Activated T-helper 1 cell treated with anti-CD3 and anti-CD28 coated beads, Interleukin-12 subunit alpha, Interleukin-12 subunit beta, Interleukin-2, Interleukin-4 antibody, amounts not matched to agents 30 ng/mL and 10 ng/mL and 1 ng/mL, durations not matched to agents 14 hours and 24 hours and 36 hours (primary cell): Measurements from ENCODE around the gene TRDMT1. TPM values are rescaled to one million over a fixed set of nuclear protein-coding genes. Genes with fewer than 3 reads are reported as not detected.
"Not testable (repeated sequence)": the region's sequence is repeated elsewhere in the genome, so short reads cannot be mapped to it uniquely, and the experiment has no call there.

Experiments
- DNase-seq: peaks from one replicate; pipeline ENCODE4 v3.0.0; 2021; ENCODE audit warnings: low spot score
- H3K27ac Mint-ChIP-seq: one replicate; pipeline ENCODE4 v1.8.0; 2021; ENCODE audit warnings: mild to moderate bottlenecking, mixed read lengths
- H3K27me3 Mint-ChIP-seq: one replicate; pipeline ENCODE4 v1.8.0; 2022; ENCODE audit warnings: mild to moderate bottlenecking, moderate library complexity, mixed read lengths; ENCODE audit not compliant: insufficient read depth
- H3K36me3 Mint-ChIP-seq: one replicate; pipeline ENCODE4 v1.8.0; 2021; ENCODE audit warnings: low read depth, mixed read lengths
- H3K4me1 Mint-ChIP-seq: one replicate; pipeline ENCODE4 v1.8.0; 2021; ENCODE audit warnings: low read depth, mixed read lengths
- H3K4me3 Mint-ChIP-seq: one replicate; pipeline ENCODE4 v1.8.0; 2021; ENCODE audit warnings: mild to moderate bottlenecking, moderate library complexity, mixed read lengths
- H3K9me3 Mint-ChIP-seq: one replicate; pipeline ENCODE4 v1.8.0; 2021; ENCODE audit warnings: mixed read lengths
- intact Hi-C: fragments of 100-400 bp; cut with micrococcal nuclease; formaldehyde crosslinking; loops from one replicate; pipeline ENCODE4 v1.15.1; 2024
- total RNA-seq: library from RNA; stranded (reverse); gene quantifications from 2 replicates; pipeline ENCODE4 v1.2.3, GENCODE V29; 2022

TRDMT1 gene
- total RNA-seq, 1 donor from 2014 or later, result 3.3 TPM

DNA sequence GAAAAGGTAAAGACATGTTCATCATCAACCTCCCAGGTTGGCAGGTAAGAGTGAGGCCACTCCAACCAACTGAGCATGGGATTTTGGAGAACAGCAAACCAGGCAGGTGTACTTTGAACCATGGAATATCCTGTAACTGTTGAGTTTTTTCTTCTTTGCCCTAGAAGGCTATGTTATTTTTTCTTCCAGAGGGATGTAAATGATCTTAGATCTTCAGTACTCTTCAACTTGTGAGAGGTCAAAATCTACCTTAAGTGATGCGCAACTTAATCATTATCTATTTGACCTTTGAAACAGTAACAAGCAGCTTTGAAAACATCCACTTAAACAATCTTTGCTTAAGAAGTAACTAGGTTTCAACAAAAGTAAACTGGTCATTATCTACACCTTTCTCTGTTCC lies 71.7 kb downstream of the TRDMT1 start, which contains the start of gene CUBN:
CUBN (minus strand) TSS at position 71 of the 400 bp plus-strand sequence; CDS start at position 25, 46 bp downstream.
- Mint-ChIP-seq H3K36me3 (peaks cover 2% of the 10 kb centered on the region), H3K4me3 (no peak within 1 kb of the TSS), H3K9me3 (no peaks in the 10 kb centered on the region), H3K27me3 (peaks cover 12% of the 10 kb centered on the region), H3K27ac (no peak within 1 kb of the TSS), H3K4me1 (no peaks in the 10 kb centered on the region)
- intact Hi-C loops, result no loop called here
- no peak for DNase-seq

DNA sequence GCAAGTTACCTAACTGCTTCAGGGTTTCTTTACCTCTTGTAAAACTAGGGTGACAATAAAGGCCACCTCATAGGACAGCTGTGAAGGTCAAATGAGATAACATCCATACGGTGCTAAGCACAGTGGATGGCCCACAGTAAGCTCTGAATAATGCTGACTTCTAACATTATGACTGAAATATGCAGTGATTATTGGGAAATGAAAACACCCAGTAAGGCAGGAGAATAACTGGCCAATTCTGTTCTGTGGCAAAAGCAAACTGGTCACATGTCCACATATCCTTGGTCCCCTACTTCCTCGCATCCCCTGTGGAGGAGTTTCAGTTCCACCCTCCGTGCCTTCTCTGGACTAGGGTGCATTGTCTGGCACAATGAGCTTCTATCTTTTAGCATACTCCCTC lies 73.2 kb downstream of the TRDMT1 start:
- Mint-ChIP-seq H3K4me3 (no peak overlapping the region), H3K9me3 (no peaks in the 10 kb centered on the region), H3K36me3 (peaks cover 2% of the 10 kb centered on the region), H3K27me3 (peaks cover 10% of the 10 kb centered on the region), H3K4me1 (no peaks in the 10 kb centered on the region), H3K27ac (no peak overlapping the region)
- intact Hi-C loops, result no loop called here
- no peak for DNase-seq

DNA sequence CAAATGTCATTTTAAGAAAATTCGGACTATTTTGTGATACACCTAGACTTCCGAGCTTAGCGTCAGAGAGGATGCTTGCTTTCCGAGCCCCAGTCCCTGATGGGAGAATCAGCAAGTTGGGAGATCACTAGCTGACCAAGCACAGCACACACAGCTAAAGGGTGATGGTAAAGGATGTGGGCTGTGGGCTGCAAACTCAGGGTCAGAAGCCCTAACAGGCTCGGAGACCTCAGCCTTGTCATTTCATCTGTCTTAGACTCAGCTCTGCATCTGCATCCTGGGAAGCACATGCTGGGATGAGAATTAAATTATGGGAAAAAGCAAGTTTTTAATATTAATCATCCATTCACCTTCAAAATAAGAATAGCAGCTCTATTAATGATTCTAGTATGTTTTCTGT lies 75.1 kb downstream of the TRDMT1 start:
- intact Hi-C loops, result no loop called here
- Mint-ChIP-seq H3K4me1 (no peaks in the 10 kb centered on the region), H3K9me3 (no peaks in the 10 kb centered on the region), H3K4me3 (no peak overlapping the region), H3K27me3 (peaks cover 6% of the 10 kb centered on the region), H3K27ac (no peak overlapping the region), H3K36me3 (no peaks in the 10 kb centered on the region)
- DNase-seq, result no peak

DNA sequence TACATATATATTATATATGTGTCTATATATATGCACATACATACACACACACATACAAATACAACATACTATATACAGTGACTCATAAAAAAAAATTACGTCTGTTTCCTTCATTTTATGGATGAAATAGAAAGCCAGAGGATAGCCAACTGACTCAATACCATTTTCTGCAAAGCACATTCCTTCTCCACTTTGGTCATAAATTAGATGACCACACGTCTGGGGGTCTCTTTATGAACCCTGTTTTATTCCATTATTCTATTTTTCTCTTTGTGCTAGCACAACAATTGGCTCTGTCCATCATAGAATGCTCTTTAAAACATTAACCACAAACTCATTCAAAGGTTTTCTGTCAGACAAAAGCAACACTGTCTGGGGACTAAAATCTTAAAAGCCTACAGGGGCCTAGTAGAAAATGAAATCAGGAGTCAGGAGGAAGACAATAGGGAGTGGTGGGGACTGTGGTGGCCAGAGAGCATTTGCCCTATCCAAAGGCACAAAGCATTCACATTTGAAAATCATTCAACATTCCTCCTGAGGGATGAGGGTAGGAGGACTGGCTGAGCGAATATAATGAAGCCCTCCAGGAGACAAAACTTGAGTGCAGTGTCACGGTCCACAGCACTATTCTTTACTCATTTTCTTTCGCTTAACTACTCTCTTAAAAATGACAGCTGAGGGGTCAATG lies 76.1 kb downstream of the TRDMT1 start:
- intact Hi-C loops, result no loop called here
- Mint-ChIP-seq H3K9me3 (no peaks in the 10 kb centered on the region), H3K36me3 (no peaks in the 10 kb centered on the region), H3K4me3 (no peak overlapping the region), H3K4me1 (no peaks in the 10 kb centered on the region), H3K27me3 (peaks cover 9% of the 10 kb centered on the region), H3K27ac (no peak overlapping the region)
- no peak for DNase-seq

DNA sequence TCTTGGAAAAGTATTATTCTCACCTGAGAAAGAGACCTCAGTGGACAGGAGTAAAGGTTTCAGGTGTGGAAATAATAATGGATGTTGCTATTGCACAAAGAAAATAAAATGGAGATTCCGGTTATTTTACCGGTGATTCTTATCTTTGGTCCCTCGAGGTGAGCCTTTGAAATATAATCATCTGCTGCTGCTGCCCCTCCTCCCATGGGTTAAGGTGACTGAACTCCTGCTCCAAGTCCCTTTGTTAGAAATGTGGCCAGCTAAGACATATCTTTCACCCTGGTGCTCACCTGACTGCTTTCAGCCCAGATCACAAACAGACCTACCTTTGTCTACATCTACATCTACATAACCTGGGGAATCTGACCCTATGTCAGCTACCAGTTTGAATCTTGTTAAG lies 77.5 kb downstream of the TRDMT1 start:
- Mint-ChIP-seq H3K27me3 (peaks cover 7% of the 10 kb centered on the region), H3K4me3 (no peak overlapping the region), H3K36me3 (no peaks in the 10 kb centered on the region), H3K4me1 (no peaks in the 10 kb centered on the region), H3K9me3 (no peaks in the 10 kb centered on the region), H3K27ac (no peak overlapping the region)
- intact Hi-C loops, result no loop called here
- no peak for DNase-seq

DNA sequence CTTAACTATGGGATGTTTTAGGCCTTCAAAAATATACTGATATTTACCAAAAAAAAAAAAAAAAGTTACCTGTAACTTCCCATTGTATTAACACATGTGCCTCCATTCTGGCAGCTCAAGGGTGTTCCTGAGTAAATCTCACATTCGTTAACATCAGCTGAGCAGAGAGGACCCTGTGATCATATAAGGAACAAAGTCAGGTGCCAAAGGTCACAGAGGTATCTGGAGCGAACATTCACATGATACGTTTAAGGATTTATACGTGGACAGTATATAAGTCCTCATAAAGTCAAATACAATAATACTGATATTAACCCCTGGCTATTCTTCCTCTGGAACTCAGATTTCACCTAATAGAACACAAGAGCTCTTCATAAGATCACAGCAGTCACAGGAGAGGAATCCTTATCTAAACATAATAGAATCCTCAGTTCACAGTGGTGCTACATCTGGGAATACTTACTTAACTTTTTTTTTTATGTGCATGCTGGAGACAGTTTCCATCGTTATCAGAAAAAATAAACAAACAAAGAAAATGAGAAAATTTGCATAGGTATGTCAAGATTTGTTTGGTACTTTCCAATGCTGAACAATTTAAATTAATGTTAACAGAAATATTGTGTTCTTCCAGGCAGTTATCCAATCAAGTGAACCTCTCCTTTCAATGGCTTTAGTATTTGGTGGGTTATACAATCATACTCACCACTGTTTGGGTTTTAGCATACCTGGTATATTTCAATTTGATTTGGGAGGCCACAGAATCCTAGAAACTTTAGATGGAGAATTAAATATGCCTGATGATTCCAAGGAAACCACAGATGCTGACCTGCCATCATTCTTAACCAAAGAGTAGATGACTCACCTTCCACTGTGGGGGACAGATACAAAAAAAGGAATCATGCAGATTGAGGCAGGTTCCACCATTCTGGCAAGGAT lies 78.5 kb downstream of the TRDMT1 start:
- intact Hi-C loops, result no loop called here
- Mint-ChIP-seq H3K9me3 (no peaks in the 10 kb centered on the region), H3K27me3 (peaks cover 7% of the 10 kb centered on the region), H3K27ac (no peak overlapping the region), H3K36me3 (no peaks in the 10 kb centered on the region), H3K4me1 (no peaks in the 10 kb centered on the region), H3K4me3 (no peak overlapping the region)
- no peak for DNase-seq

DNA sequence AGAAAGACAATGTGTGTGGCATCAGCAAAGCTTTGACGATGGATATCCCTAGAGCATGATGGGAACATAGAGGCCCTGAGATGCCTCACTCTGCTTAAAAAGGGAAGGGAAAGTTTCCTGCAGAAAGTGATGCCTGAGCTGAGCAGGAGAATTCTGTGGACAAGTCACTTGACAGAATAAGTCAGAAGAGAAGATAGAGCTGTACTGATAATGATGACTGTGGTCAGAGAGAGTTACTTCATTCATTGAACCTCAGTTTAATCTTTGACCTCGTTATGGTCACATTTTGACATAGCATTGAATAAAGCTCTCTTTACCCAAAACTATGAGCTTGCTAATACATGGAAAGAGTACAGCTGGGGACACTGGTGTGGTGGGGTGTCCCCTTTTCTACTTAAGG lies 79.4 kb downstream of the TRDMT1 start:
- intact Hi-C loops, result no loop called here
- H3K27ac Mint-ChIP-seq, result no peak overlapping the region
- no peaks in the 10 kb centered on the region for H3K36me3 Mint-ChIP-seq
- no peaks in the 10 kb centered on the region for H3K4me1 Mint-ChIP-seq
- H3K27me3 Mint-ChIP-seq, result peaks cover 7% of the 10 kb centered on the region
- no peak overlapping the region for H3K4me3 Mint-ChIP-seq
- H3K9me3 Mint-ChIP-seq, result no peaks in the 10 kb centered on the region
- DNase-seq, result no peak

DNA sequence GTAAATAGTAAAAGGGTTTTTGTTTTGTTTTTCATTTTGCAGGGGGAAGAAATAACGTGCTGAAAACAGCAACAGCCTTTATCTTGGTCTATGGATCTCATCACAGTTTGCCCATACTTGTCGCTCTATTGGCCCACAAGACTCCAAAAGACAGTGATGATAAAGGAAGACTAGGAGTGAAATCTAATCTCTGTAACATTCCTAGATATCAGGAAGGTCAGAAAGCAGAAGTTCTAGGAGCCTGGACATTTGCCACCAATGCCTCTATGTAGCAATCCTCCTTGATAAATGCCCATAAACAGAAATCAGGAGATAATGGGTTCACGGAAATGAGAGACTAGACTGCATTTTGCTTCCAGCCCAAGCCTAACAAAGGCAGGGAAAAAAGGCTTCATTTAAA lies 80.8 kb downstream of the TRDMT1 start:
- Mint-ChIP-seq H3K4me1 (peaks cover under 1% of the 10 kb centered on the region), H3K27ac (no peak overlapping the region), H3K4me3 (no peak overlapping the region), H3K9me3 (no peaks in the 10 kb centered on the region), H3K27me3 (peaks cover 7% of the 10 kb centered on the region), H3K36me3 (no peaks in the 10 kb centered on the region)
- no peak for DNase-seq
- intact Hi-C loops, result no loop called here

DNA sequence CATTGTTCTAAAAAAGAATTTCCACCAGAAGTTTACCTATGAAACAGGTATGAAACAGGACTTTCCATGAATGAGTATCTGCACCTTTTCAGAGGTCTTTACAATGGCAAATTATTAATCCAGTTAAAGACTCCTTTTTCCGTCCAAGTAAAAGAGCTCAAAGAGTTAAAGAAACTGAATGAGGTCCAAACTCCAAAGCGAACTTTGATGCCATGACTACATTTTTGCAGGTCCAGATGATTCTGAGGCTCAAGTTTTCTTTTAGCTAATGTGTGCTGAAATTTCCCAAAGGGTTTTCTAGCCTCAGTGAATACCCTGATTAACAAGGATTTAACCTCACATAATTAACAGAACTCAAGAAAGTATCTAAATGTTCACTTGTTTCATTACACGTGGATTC lies 81.6 kb downstream of the TRDMT1 start:
- Mint-ChIP-seq H3K4me1 (peaks cover 7% of the 10 kb centered on the region), H3K27ac (no peak overlapping the region), H3K9me3 (no peaks in the 10 kb centered on the region), H3K27me3 (peaks cover 7% of the 10 kb centered on the region), H3K36me3 (no peaks in the 10 kb centered on the region), H3K4me3 (no peak overlapping the region)
- DNase-seq, result no peak
- intact Hi-C loops, result no loop called here

DNA sequence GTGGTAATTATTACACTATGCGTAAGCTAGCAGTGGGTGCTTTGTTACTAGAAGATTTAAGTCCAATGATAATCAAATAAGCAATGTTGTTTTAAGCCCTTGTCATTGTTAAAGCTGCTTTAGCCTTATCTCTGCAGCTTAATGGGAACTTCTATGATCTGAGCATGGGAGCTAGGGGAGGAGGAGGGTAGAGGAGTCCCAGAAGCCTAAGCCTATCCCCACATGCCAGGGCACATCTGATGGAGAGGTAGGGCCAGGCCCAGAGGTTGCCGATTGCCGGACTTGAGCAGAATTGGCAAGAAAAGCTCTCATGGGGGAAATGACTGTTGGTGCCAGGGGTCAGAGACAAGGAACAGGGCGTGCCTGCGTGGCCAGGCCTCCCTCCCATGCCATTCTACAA lies 85.3 kb downstream of the TRDMT1 start:
- intact Hi-C loops, result no loop called here
- no peak for DNase-seq
- peaks cover 3% of the 10 kb centered on the region for H3K27me3 Mint-ChIP-seq
- H3K36me3 Mint-ChIP-seq, result no peaks in the 10 kb centered on the region
- no peak overlapping the region for H3K27ac Mint-ChIP-seq
- H3K4me3 Mint-ChIP-seq, result no peak overlapping the region
- H3K9me3 Mint-ChIP-seq, result no peaks in the 10 kb centered on the region
- peaks cover 7% of the 10 kb centered on the region for H3K4me1 Mint-ChIP-seq

DNA sequence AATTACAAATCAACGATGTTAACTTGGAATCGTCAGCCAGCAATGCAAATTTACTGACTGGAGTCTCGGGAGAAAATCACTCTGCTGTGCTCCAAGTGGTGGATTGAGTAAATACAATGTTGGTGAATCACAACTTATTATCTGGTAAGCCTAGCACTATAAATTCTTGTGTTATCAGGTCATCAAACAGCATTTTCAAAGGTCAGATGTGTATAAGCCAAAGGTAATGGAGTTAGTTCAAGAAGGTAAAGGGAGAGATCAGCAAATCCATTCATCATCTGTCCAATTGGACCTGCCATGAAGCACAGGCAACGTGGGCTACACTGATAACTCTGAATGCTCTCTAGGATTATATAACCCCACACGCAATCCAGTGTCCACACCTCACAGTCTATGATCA lies 85.8 kb downstream of the TRDMT1 start:
- Mint-ChIP-seq H3K27me3 (peaks cover 2% of the 10 kb centered on the region), H3K4me3 (no peak overlapping the region), H3K9me3 (no peaks in the 10 kb centered on the region), H3K4me1 (peaks cover 7% of the 10 kb centered on the region), H3K27ac (no peak overlapping the region), H3K36me3 (no peaks in the 10 kb centered on the region)
- intact Hi-C loops, result no loop called here
- DNase-seq, result no peak

DNA sequence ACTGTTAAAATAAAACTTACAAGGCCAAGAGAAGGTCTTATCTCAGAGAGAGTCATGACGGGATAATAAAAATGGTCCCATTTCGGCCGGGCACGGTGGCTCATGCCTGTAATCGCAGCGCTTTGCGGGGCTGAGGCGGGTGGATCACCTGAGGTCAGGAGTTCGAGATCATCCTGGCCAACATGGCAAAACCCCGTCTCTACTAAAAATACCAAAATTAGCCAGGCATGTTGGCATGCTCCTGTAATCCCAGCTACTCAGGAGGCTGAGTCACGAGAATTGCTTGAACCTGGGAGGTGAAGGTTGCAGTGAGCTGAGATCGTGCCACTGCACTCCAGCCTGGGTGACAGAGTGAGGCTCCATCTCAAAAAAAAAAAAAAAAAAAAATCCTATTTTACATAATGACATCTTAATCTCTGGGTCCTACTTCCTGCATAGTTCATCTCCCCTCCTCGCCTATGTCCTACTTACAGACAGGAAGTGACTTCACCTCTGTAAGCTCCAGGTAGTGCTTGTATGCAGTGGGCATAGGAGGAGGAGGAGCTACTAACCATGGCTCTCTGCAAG lies 86.5 kb downstream of the TRDMT1 start:
- H3K9me3 Mint-ChIP-seq, intact Hi-C loops: not testable (repeated sequence)

DNA sequence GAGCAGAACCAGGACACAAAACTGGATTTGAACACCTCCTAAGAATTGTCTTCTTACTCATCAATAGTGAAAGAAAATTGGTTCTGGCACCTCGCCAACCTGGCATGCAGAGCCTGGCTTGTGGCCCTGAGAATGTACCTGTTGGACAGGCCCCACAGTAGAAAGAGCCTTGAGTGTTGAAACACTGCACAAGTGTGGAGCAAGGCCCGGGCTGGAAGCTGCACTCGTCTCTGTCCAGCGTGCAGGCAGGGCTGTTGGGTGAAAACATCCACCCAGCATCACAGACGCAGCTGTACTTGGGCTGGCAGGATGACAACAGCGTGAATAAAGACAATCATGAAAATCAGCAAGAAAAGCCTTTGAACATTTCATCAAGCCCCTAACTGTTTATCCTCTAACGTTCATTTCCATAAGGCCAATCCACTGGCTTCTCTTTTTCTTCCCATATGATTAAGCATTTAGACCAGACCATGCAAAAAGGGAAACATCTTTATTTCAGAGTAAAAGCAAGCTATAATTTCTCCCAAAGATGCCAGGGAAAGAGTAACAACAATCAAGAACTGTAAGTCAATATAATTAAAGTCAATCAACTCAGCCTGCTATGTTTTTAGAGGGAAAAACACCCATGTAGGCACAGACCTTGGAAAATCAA lies 87.5 kb downstream of the TRDMT1 start:
- H3K9me3 Mint-ChIP-seq, result no peaks in the 10 kb centered on the region
- no peak overlapping the region for H3K4me3 Mint-ChIP-seq
- DNase-seq, result no peak
- H3K36me3 Mint-ChIP-seq, result peaks cover 3% of the 10 kb centered on the region
- no peak overlapping the region for H3K27ac Mint-ChIP-seq
- H3K27me3 Mint-ChIP-seq, result no peaks in the 10 kb centered on the region
- peaks cover 7% of the 10 kb centered on the region for H3K4me1 Mint-ChIP-seq
- intact Hi-C loops, result no loop called here

More for the DNA sequence above, 86.5 kb downstream of the TRDMT1 start:
- DNase-seq, H3K27me3 Mint-ChIP-seq, H3K4me1 Mint-ChIP-seq, H3K27ac Mint-ChIP-seq, H3K4me3 Mint-ChIP-seq, H3K36me3 Mint-ChIP-seq: not testable (repeated sequence)
